OCI-LY7 (cell line): ENCODE data around the gene NSUN7.

Experiments used
- EZH2phosphoT487 ChIP-seq: fragments of 200-600 bp; sonication (generic); IDR thresholded peaks from 2 replicates; pipeline ENCODE4 v1.6.1; 2018; ENCODE audit warnings: low read depth, borderline replicate concordance, mild to moderate bottlenecking, mixed run types, antibody characterized with exemption, low read length, moderate library complexity, mixed read lengths
- TF ChIP-seq, protein P1 (sequence below): fragments of 200-600 bp; sonication (generic); conservative IDR thresholded peaks from 2 replicates; pipeline ENCODE4 v1.5.1; 2014; ENCODE audit warnings: mild to moderate bottlenecking, antibody characterized with exemption, low read length, moderate library complexity, mixed read lengths

DNA sequence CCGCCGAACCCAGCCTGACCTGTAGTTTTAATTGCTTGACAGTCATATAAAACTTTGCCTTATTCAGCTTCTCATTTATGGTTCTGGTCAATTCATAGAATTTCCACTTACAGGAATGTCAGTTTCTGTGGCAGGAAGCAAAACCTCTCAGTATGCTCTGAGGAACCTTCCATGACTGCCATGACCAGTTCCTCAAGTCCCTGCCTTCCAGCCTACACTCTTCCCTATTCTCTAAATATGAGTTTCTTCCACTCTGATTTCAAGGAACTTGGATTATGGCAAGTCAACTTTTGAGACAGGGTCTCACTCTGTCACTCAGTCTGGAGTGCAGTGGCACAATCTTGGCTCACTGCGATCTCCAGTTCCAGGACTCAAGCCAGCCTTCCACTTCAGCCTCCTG is 26.0 kb upstream of the NSUN7 start:
- TF ChIP-seq, protein P1, sequence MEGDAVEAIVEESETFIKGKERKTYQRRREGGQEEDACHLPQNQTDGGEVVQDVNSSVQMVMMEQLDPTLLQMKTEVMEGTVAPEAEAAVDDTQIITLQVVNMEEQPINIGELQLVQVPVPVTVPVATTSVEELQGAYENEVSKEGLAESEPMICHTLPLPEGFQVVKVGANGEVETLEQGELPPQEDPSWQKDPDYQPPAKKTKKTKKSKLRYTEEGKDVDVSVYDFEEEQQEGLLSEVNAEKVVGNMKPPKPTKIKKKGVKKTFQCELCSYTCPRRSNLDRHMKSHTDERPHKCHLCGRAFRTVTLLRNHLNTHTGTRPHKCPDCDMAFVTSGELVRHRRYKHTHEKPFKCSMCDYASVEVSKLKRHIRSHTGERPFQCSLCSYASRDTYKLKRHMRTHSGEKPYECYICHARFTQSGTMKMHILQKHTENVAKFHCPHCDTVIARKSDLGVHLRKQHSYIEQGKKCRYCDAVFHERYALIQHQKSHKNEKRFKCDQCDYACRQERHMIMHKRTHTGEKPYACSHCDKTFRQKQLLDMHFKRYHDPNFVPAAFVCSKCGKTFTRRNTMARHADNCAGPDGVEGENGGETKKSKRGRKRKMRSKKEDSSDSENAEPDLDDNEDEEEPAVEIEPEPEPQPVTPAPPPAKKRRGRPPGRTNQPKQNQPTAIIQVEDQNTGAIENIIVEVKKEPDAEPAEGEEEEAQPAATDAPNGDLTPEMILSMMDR = no peak
- TF ChIP-seq EZH2phosphoT487 = no peak
